GM23248 (cell line): Measurements from ENCODE around the gene PRMT2. TPM values are rescaled to one million over a fixed set of nuclear protein-coding genes. Genes with fewer than 3 reads are reported as not detected.
"Not testable (repeated sequence)": the region's sequence is repeated elsewhere in the genome, so short reads cannot be mapped to it uniquely, and the experiment has no call there.

ENCODE experiments used
- DNase-seq: peaks from one replicate; pipeline ENCODE4 v3.0.0-alpha.2; 2015
- H2AFZ ChIP-seq: fragments of 200-600 bp; sonication (generic); 2 replicates; pipeline ENCODE4 v1.6.1; 2016; ENCODE audit warnings: antibody characterized with exemption
- H3F3A ChIP-seq: fragments of 200-600 bp; sonication (generic); 2 replicates; pipeline ENCODE4 v1.6.1; 2016; ENCODE audit warnings: mild to moderate bottlenecking, antibody characterized with exemption, mixed run types; ENCODE audit not compliant: insufficient read depth
- H3K27ac ChIP-seq: fragments of 200-600 bp; sonication (generic); 2 replicates; pipeline ENCODE4 v1.5.1; 2016; ENCODE audit warnings: mild to moderate bottlenecking
- H3K27me3 ChIP-seq: fragments of 200-600 bp; sonication (generic); replicated peaks from 2 replicates; pipeline ENCODE4 v1.6.1; 2016; ENCODE audit warnings: mild to moderate bottlenecking; ENCODE audit not compliant: insufficient read depth
- H3K36me3 ChIP-seq: fragments of 200-600 bp; sonication (generic); 2 replicates; pipeline ENCODE4 v1.6.1; 2016; ENCODE audit warnings: low read depth, mild to moderate bottlenecking
- H3K4me1 ChIP-seq: fragments of 200-600 bp; sonication (generic); 2 replicates; pipeline ENCODE4 v1.6.1; 2016; ENCODE audit warnings: mild to moderate bottlenecking; ENCODE audit not compliant: insufficient read depth
- H3K4me2 ChIP-seq: fragments of 200-600 bp; sonication (generic); one replicate; pipeline ENCODE4 v1.6.1; 2016; ENCODE audit warnings: mild to moderate bottlenecking; ENCODE audit not compliant: unreplicated experiment
- H3K4me3 ChIP-seq: fragments of 200-600 bp; sonication (generic); 2 replicates; pipeline ENCODE4 v1.5.1; 2016; ENCODE audit warnings: mild to moderate bottlenecking
- H3K79me2 ChIP-seq: fragments of 200-600 bp; sonication (generic); 2 replicates; pipeline ENCODE4 v1.6.1; 2016; ENCODE audit warnings: mild to moderate bottlenecking; ENCODE audit not compliant: insufficient read depth
- H3K9ac ChIP-seq: fragments of 200-600 bp; sonication (generic); 2 replicates; pipeline ENCODE4 v1.6.1; 2016; ENCODE audit warnings: mild to moderate bottlenecking
- H3K9me2 ChIP-seq: fragments of 200-600 bp; sonication (generic); 2 replicates; pipeline ENCODE4 v1.6.1; 2016; ENCODE audit warnings: mixed run types, mild to moderate bottlenecking, moderate library complexity; ENCODE audit not compliant: insufficient read depth
- H3K9me3 ChIP-seq: fragments of 200-600 bp; sonication (generic); one replicate; pipeline ENCODE4 v1.6.1; 2017; ENCODE audit warnings: low read depth
- H4K20me1 ChIP-seq: fragments of 200-600 bp; sonication (generic); 2 replicates; pipeline ENCODE4 v1.6.0; 2016; ENCODE audit not compliant: insufficient read depth
- WGBS, 2 experiments: methylation state at CpG; one replicate each; pipeline ENCODE4 v1.1.6; 2015 to 2017; ENCODE audit warnings: low lambda C conversion rate in 2 of 2, low coverage in 1 of 2; ENCODE audit errors: missing lambda C conversion rate in 2 of 2; 5-methylcytosine and 5-hydroxymethylcytosine counted together
- in situ Hi-C: fragments of 300-500 bp; cut with MboI; formaldehyde crosslinking; loops from 2 replicates; pipeline ENCODE4 v1.15.0; 2020
- polyA plus RNA-seq: library from polyadenylated mRNA; unstranded; fragments of >200 nt; fragmentation: Nextera tagmentation; extraction: Ambion mirVana; gene quantifications from 2 replicates; pipeline ENCODE4 v1.2.1, GENCODE V29; 2016
- total RNA-seq: library from RNA; depleted of rRNA; stranded (reverse); fragments of >200 nt; shearing (Covaris generic); gene quantifications from 2 replicates; pipeline ENCODE4 v1.2.3, GENCODE V29; 2014; rRNA removed

Gene PRMT2
- total and polyA plus RNA-seq, 2 experiments from 2014 or later: 145 to 171 TPM

- H4K20me1 ChIP-seq, H3K9me2 ChIP-seq, DNase-seq, H3K27me3 ChIP-seq, H3K4me3 ChIP-seq, H3K4me2 ChIP-seq, H3K4me1 ChIP-seq, H3K9me3 ChIP-seq, H3K9ac ChIP-seq, H3K79me2 ChIP-seq, H3F3A ChIP-seq, H2AFZ ChIP-seq, in situ Hi-C loops, H3K27ac ChIP-seq, H3K36me3 ChIP-seq: not testable (repeated sequence)
- WGBS, 2 experiments: 86% methylated on average over 39 of the region's 81 CpGs; no CpG with 5 or more reads in 1 of the 2 experiments
These were observed 63.2 kb downstream of the PRMT2 start for GRCh38 chr21:46698652-46699051.

GRCh38 chr21:46699104-46699503, 63.6 kb downstream of the PRMT2 start:
- H3K9me3 ChIP-seq, H4K20me1 ChIP-seq, H3K27ac ChIP-seq, DNase-seq, H3K9me2 ChIP-seq, in situ Hi-C loops, H3K9ac ChIP-seq, H3F3A ChIP-seq, H3K4me2 ChIP-seq, H3K79me2 ChIP-seq, H2AFZ ChIP-seq, H3K4me1 ChIP-seq, H3K36me3 ChIP-seq, H3K27me3 ChIP-seq, H3K4me3 ChIP-seq: not testable (repeated sequence)
- 62 to 83% methylated on average over 19 to 54 of the region's 69 CpGs for WGBS, 2 experiments

Other genes starting within 250 kb of the PRMT2 start
- gene DIP2A, start 176.8 kb upstream of the PRMT2 start, total RNA-seq: 13.1 and 14.3 TPM in 2 replicates
- gene DIP2A, start 176.8 kb upstream of the PRMT2 start, polyA plus RNA-seq: 9.8 and 12.5 TPM in 2 replicates
- not detected in 2 replicates for gene S100B, start 30.6 kb upstream of the PRMT2 start, total RNA-seq
- not detected in 2 replicates for gene S100B, start 30.6 kb upstream of the PRMT2 start, polyA plus RNA-seq